Measurements from ENCODE around the gene ACOT9.

- TF ChIP-seq, protein P1, sequence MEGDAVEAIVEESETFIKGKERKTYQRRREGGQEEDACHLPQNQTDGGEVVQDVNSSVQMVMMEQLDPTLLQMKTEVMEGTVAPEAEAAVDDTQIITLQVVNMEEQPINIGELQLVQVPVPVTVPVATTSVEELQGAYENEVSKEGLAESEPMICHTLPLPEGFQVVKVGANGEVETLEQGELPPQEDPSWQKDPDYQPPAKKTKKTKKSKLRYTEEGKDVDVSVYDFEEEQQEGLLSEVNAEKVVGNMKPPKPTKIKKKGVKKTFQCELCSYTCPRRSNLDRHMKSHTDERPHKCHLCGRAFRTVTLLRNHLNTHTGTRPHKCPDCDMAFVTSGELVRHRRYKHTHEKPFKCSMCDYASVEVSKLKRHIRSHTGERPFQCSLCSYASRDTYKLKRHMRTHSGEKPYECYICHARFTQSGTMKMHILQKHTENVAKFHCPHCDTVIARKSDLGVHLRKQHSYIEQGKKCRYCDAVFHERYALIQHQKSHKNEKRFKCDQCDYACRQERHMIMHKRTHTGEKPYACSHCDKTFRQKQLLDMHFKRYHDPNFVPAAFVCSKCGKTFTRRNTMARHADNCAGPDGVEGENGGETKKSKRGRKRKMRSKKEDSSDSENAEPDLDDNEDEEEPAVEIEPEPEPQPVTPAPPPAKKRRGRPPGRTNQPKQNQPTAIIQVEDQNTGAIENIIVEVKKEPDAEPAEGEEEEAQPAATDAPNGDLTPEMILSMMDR (IDR thresholded peaks at IDR 0.05 in 4 of 5, conservative IDR thresholded peaks at IDR 0.05 in 1 of 5), result no peak
- TF ChIP-seq POLR2A (IDR thresholded peaks at IDR 0.05), result no peak
Measured at GRCh38 chrX:23783589-23784469, 40.8 kb upstream of the ACOT9 start.
